HepG2 (cell line): Measurements from ENCODE around the gene EVA1A. TPM values are rescaled to one million over a fixed set of nuclear protein-coding genes. Genes with fewer than 3 reads are reported as not detected.

Experiments
- ATF2 ChIP-seq: sonication (generic); formaldehyde crosslinking; IDR thresholded peaks from 2 replicates; pipeline ENCODE4 v1.4.0; 2020; ENCODE audit warnings: missing genetic modification reagents
- GMEB2 ChIP-seq: IDR thresholded peaks from 2 replicates; pipeline ENCODE4 v1.6.1; 2016; ENCODE audit warnings: missing biosample characterization, missing genetic modification reagents, low read depth
- KLF9 ChIP-seq: IDR thresholded peaks from 2 replicates; pipeline ENCODE4 v1.6.1; 2016; ENCODE audit warnings: low read depth
- KMT2B ChIP-seq: IDR thresholded peaks from 2 replicates; pipeline ENCODE4 v1.6.1; 2016; ENCODE audit warnings: missing genetic modification reagents, missing compliant biosample characterization
- MAX ChIP-seq: IDR thresholded peaks from 2 replicates; pipeline ENCODE4 v1.6.1; 2012; ENCODE audit warnings: inconsistent platforms
- MIXL1 ChIP-seq: IDR thresholded peaks from 2 replicates; pipeline ENCODE4 v1.6.1; 2016
- MYC ChIP-seq: sonication (generic); formaldehyde crosslinking; IDR thresholded peaks from 2 replicates; pipeline ENCODE4 v1.9.0; 2021; ENCODE audit warnings: missing genetic modification reagents, borderline replicate concordance
- PLRG1 ChIP-seq: fragments of 450-650 bp; conservative IDR thresholded peaks from 2 replicates; pipeline ENCODE4 v1.6.1; 2016
- PRDM10 ChIP-seq: sonication (generic); formaldehyde crosslinking; IDR thresholded peaks from 2 replicates; pipeline ENCODE4 v1.4.0; 2020; ENCODE audit warnings: low read depth, missing genetic modification reagents
- RBAK ChIP-seq: sonication (generic); formaldehyde crosslinking; IDR thresholded peaks from 2 replicates; pipeline ENCODE4 v1.5.1; 2020; ENCODE audit warnings: mild to moderate bottlenecking, missing genetic modification reagents
- SPEN ChIP-seq: sonication (generic); formaldehyde crosslinking; IDR thresholded peaks from 2 replicates; pipeline ENCODE4 v1.5.1; 2020; ENCODE audit warnings: low read depth, mild to moderate bottlenecking, missing genetic modification reagents
- TBX3 ChIP-seq: fragments of 450-650 bp; IDR thresholded peaks from 2 replicates; pipeline ENCODE4 v1.6.1; 2017; ENCODE audit warnings: antibody characterized with exemption, mild to moderate bottlenecking, inconsistent platforms, borderline replicate concordance
- TFDP1 ChIP-seq: IDR thresholded peaks from 2 replicates; pipeline ENCODE4 v1.6.1; 2016; ENCODE audit warnings: missing compliant biosample characterization, missing genetic modification reagents, borderline replicate concordance
- ZBTB38 ChIP-seq: sonication (generic); formaldehyde crosslinking; IDR thresholded peaks from 2 replicates; pipeline ENCODE4 v1.5.1; 2020; ENCODE audit warnings: mild to moderate bottlenecking, missing genetic modification reagents
- ZGPAT ChIP-seq: IDR thresholded peaks from 2 replicates; pipeline ENCODE4 v1.6.1; 2016; ENCODE audit warnings: mild to moderate bottlenecking
- ZNF256 ChIP-seq: sonication (generic); formaldehyde crosslinking; conservative IDR thresholded peaks from 2 replicates; pipeline ENCODE4 v1.4.0; 2020; ENCODE audit warnings: missing genetic modification reagents
- ZNF260 ChIP-seq: sonication (generic); formaldehyde crosslinking; IDR thresholded peaks from 2 replicates; pipeline ENCODE4 v1.4.0; 2020; ENCODE audit warnings: missing genetic modification reagents, low read depth, mild to moderate bottlenecking, borderline replicate concordance
- ZNF496 ChIP-seq: sonication (generic); formaldehyde crosslinking; IDR thresholded peaks from 2 replicates; pipeline ENCODE4 v1.8.1; 2023; ENCODE audit warnings: mild to moderate bottlenecking, moderate library complexity, missing genetic modification reagents; ENCODE audit not compliant: insufficient replicate concordance
- ZNF781 ChIP-seq: sonication (generic); formaldehyde crosslinking; IDR thresholded peaks from 2 replicates; pipeline ENCODE4 v1.5.1; 2020; ENCODE audit warnings: borderline replicate concordance, mild to moderate bottlenecking, missing genetic modification reagents; ENCODE audit errors: not compliant biosample characterization
- ZZZ3 ChIP-seq: sonication (generic); formaldehyde crosslinking; IDR thresholded peaks from 2 replicates; pipeline ENCODE4 v1.4.0; 2020; ENCODE audit warnings: missing genetic modification reagents, mild to moderate bottlenecking, borderline replicate concordance
- polyA plus RNA-seq, 8 experiments: library from polyadenylated mRNA; depleted of rRNA in 3 of 8; stranded (reverse) in 7 of 8; unstranded in 1 of 8; fragments of >200 nt; fragmentation: Illumina TruSeq in 4 of 8; extraction: Trizol in 4 of 8; gene quantifications; 2 replicates each; pipeline versions ENCODE4 v1.2.1 to v1.2.3, GENCODE V29; 2011 to 2016; ENCODE audit warnings: low read depth in 4 of 8, missing spikeins in 1 of 8, mixed read lengths in 1 of 8; ENCODE audit not compliant: insufficient read depth in 1 of 8
- total RNA-seq, 5 experiments: library from RNA; depleted of rRNA; stranded (reverse); fragments of >200 nt; fragmentation: Illumina TruSeq; extraction: Trizol; gene quantifications; 2 replicates each; pipeline ENCODE4 v1.2.3, GENCODE V29; 2016; ENCODE audit warnings: low read depth in 1 of 5

The EVA1A gene
- total and polyA plus RNA-seq, 2 of the 13 experiments (the other 11 are each of a cell fraction or from before 2014, with no cell fraction given): 57.5 to 57.8 TPM

GRCh38 chr2:75560022-75560767 lies 544 bp downstream of the EVA1A start (continued):
- TF ChIP-seq PRDM10 (peak; percentile 47; the same call in 1 of the 2 replicates), ZNF781 (no peak), ZNF260 (CRISPR knock-in tag) (peak; percentile 91; the same call in 1 of the 2 replicates), KLF9 (CRISPR knock-in tag) (no peak), PLRG1 (no peak), ZGPAT (no peak), ZBTB38 (CRISPR knock-in tag) (peak; percentile 51; the same call in 1 of the 2 replicates), SPEN (CRISPR knock-in tag) (peak; percentile 49), TFDP1 (CRISPR knock-in tag) (0 out of 2 replicates have a peak, but pooled peaks have one; percentile 42), ATF2 (peak; percentile 55; the same call in 1 of the 2 replicates), GMEB2 (CRISPR knock-in tag) (no peak), TBX3 (no peak), MAX (peak; percentile 54; the same call in 1 of the 2 replicates), MYC (CRISPR knock-in tag) (peak; percentile 45; the same call in 1 of the 2 replicates), MIXL1 (CRISPR knock-in tag) (peak; percentile 39; the same call in 1 of the 2 replicates), ZNF496 (no peak), KMT2B (CRISPR knock-in tag) (no peak), RBAK (no peak), ZZZ3 (CRISPR knock-in tag) (0 out of 2 replicates have a peak, but pooled peaks have one; percentile 61), ZNF256 (CRISPR knock-in tag) (no peak)
